GM21717 (cell line): ENCODE data around the gene TRIM40.

Experiments used
- ATAC-seq: cut with Tn5 transposase; IDR thresholded peaks from one replicate; pipeline ENCODE4 v1.9.1; 2021; ENCODE audit warnings: mild to moderate bottlenecking, moderate library complexity; ENCODE audit not compliant: unreplicated experiment

The TRIM40 gene, protein sequence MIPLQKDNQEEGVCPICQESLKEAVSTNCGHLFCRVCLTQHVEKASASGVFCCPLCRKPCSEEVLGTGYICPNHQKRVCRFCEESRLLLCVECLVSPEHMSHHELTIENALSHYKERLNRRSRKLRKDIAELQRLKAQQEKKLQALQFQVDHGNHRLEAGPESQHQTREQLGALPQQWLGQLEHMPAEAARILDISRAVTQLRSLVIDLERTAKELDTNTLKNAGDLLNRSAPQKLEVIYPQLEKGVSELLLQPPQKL

DNA sequence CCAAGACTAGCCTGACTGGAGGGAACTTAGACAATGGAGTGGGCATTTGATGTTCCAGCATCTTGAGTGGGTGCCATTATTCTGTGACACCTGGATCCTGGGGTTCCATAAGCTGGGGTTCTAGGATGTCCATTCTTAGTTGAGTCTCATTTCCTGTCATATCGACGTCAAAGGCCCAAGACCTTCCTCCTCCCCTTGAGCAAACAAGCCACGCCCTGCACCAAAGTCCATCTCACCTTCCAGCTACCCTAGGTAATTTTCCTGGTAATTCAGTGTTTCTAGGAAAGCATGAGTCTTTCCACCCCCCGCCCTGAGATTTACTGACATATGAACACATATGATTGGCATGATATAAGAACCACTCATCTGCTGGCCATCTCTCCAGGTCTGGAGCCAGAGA, at the start of gene TRIM40:
TSS of gene TRIM40 (plus strand) at position 384 of the 400 bp plus-strand sequence. CDS start 897 bp downstream, outside the sequence.
- no peak for ATAC-seq

DNA sequence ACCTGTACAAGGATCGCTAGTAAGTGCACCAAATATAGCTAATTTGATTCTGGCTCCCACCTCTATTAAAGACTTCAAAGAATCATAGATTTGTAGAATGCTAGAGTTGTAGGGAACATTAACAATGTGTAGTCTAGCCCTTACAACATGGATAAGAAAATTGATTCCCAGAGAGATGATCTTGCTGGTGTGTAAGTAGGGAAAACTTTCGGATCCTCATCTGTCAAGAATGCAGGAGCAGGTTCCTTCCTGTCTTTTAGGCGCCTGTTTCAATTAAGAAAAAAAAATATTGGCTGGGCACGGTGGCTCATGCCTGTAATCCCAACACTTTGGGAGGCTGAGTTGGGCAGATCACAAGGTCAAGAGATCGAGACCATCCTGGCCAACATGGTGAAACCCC, 48.1 kb upstream of the TRIM40 start:
- ATAC-seq: no peak

DNA sequence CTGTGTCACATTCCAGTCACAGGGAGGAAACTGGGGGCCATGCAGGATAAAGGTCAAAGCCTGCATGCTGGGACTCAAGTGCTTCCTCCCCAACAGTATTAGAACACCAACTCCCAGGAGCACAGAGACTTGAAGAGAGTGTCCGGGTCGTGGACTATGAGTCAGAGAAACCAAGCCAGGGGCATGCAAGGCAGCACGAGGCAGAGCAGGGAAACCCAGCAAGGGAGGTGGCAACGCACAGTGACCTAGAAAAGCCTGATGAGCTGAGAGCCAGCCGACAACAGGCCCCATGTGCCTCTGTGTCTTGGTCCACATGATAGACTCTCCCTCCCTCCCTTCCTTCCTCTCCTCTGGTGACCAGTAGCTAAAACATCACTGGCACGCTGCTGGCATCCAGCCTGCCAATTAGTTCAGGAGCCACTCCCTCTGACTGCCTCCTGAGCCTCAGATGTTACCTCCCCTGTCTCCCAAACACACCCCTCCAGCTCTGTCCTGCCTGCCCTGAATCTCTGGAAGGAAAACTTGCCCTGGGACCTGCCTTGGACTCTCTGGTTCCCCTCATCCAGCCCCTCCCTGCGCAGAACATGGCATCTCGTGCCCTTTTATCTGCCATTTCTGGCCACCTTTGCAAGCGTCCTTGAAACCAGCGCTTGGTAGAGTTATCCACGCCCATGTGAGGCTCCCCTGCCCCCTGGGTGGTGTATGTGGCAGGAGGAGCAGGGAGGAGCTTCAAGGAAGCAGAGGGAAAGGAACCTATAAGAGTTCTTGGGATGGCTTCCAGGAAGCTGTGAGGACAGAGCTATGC, 44.2 kb upstream of the TRIM40 start:
- ATAC-seq: no peak

DNA sequence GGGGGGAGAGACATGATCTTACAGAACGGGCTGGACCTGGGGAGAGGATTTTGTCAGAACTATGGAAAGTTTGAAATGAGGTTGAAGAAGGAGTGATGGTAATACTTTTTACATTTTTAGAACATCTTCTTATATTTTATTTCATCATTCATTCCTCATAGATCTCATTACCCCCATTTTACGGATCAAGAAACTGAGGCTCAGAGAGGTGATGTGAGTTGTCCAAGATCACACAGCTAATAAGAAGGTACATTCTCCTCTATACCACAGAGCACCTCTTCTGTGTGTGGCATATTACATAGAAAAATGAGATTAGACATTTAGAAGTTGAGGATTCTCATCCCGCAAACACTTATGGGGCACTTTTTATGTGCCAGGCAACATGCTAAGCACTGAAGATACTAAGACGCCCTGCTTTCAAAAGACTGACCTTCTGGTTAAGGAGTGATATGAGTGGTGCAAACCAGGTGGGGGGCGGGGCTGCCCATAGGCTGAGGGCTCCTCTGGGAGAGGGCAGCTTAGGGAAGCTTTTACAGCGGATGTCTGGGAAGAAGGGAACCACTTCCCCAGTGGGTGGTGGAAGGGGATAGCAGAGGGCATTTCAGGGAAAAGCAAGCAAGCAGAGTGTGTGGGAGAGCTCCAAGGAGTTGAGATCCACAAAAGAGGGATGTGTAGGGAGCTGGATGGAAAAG, 42.9 kb upstream of the TRIM40 start:
- ATAC-seq: no peak

DNA sequence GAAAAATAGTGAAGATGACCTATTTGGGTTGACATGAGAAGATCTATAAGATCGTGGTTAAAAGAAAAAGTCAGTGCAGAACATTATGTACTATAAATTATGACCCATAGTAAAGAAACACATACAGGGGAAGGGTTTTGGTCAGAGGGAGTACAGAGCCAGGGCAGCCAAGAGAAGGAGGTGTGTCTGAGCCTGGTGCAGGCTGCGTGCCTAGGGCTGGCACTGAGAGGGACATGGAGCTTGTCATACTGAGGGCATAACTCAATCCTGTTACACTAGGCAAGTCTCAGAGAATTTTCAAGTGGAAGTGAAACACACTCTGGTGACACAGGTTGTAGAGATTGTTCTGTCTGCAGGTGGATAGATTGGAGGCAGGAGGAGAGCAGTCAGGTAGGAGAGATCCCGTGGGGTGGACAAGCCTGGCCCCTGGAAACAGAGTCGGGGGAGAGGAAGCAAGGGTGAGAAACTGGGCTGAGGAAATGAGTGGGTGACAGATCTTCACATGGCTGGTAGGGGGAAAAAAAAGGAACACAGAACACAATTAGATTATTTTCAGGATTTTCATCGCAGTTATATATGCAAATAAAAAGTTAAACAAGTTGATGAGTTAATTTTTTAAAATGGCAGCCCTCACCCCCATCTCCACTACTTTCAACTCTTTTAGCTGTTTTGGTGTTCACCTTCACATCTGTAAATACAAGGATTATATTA, 41.8 kb upstream of the TRIM40 start:
- ATAC-seq: no peak

DNA sequence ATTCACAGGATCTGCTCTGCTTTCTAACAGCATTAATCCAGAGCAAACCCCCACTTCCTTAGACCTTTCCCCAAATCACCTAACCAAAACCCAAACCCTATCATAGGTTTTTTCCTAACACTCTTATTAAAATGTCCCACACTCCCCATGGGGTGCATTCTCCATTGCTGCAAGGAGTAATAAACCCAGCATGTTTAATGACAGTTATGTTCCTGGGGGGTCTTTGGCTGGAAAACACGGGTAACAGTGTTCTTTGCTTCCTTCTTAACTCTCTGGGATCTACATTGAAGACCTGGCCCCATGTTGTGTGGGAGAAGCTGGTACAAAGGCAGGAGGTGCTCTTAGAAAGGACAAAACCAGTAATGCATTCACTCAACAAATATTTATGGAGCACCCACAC, 39.1 kb upstream of the TRIM40 start:
- ATAC-seq: no peak

DNA sequence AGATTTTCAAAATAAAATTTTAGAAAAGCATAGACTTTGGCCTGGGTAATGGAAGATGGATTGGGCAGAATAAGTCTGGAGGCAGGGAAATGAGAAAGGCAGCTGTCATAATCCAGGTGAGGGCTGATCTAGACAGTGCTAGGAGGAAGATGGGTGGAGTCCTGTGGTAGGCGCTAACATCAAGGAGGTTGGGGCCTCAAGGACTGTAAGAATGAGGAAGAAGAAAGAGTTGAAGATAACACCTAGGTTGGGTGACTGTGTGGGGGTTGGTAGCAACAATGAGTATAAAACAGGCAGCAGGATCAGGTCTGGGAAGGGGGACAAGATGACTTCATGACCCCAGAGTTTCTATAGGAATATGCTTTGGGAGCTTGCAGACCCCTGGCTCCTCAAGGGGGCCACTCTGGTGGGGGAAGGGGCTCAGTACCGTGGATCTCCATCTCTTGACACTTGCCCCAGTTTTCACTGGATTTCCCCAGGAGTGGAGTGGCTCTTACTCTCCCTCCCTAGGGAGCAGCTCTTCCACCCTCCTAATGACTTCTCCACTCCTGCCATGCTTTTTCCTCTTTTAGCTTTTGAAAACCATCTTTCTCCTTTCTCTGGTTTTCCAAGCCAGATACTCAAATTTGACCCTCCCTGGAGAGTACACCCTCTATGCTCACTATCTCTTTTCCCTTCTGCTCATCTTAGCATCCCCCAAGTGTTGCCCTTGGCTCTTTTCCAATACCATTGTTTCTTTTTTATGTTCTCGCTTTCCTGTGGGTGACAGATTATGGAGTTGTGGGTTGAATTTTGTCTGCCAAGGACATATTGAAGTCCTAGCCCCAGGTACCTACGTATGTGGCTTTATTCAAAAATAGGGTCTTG, 37.8 kb upstream of the TRIM40 start:
- ATAC-seq: no peak

DNA sequence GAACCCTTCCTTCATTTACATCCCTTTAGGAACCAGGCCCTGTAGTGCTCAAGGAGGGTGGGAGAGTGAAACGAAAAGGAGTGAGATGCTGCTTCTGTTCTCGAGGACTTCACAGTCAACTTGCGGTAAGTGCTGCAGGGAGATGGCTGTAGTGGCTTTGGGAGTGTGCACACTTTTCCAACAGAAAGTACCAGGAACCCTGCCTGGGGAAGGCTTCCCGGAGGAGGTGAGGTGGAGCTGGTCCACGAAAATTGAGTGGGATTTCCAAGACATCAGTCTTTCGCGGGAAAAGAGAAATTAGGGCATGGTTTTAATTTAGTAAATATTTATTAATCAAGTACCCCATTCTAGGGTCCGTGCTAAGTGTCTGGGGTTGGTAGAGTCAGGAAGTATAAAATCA, 35.8 kb upstream of the TRIM40 start:
- ATAC-seq: no peak

DNA sequence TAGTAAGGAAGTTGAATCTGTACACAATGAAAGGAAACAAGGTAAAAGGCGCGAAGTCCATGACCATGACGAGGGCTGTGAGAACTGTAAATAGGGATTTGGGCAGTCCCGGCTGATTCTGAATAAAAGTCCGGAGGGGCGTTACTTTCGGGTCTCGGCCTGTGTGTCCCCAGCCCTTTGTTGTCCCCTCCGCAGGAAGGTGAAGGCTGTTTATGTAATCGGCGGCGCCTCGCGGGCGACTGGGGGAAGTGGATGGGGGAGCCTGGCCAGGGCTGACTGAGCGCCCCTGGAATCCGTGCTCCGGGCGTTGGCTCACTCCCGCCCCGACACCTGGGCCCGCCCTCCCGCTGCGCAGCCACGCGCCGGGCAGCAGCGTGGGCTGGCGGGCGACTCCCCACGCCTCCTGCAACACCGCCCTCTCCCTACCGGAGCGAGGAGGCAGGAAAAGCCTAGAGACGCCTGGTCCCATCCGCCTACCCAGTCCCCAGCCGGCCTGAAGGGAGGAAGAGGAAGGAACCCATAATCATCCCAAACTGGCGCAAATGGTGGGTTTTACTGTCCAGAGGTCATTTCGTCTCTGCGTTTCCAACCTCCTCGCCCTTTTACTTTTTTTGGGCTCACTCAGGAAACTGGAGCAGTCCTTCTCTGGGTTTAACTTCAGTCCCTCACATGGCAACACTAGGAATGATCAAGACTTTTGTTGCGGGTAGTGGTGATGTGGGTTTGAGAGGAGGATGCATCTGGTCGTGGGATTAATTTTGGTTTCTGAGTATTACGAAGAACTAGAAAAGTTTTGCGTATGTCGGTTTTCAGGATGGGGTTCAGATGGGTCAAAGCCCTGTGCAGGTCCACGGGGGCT, 35.1 kb upstream of the TRIM40 start:
- no peak for ATAC-seq

DNA sequence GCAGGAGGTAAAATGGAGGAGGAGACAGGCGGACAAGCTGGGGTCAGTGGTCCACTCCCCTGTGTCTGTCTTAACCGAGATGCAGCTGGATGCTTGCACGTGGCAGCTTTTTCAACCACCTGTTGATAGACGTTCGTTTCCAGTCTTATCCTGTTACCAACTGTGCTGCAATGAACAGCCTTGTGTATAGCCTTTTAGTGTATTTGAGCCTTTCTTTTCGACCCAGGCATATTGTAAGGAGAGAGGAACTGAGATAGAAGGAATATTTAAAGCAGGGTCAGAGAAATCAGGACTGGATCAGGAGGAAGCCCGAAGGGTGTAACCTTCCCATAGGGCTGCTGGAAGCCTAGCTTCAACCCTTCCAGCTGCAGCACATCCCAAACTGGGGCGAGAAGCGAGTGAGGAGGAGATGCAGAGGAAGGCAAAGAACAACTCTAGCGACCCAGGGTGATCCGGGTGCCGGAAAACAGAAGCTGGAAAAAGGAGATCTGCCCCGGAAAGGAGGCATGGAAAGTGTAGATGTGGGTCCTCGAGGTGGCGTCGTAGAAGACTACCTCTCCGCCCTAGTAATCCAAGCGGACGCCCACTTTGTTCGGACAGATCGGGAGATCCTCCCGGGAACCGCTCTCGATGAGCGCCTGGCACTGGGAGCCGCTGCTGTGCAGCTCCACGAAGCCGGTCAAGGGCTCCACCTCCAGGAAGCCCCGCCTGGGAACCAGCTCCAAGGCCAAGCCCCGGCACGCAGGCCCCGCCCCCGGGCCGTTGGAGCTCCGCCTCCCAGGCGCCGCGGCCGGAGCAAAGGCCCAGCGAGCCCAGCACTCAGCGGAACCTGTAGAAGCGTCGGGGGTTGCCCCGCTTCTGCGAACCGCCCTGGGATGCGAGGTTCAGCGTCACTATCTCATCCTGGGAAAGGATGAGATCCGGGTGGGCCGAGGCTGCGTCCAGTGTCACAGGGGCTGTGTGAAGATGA, 34.2 kb upstream of the TRIM40 start:
- ATAC-seq: peak; percentile 50

DNA sequence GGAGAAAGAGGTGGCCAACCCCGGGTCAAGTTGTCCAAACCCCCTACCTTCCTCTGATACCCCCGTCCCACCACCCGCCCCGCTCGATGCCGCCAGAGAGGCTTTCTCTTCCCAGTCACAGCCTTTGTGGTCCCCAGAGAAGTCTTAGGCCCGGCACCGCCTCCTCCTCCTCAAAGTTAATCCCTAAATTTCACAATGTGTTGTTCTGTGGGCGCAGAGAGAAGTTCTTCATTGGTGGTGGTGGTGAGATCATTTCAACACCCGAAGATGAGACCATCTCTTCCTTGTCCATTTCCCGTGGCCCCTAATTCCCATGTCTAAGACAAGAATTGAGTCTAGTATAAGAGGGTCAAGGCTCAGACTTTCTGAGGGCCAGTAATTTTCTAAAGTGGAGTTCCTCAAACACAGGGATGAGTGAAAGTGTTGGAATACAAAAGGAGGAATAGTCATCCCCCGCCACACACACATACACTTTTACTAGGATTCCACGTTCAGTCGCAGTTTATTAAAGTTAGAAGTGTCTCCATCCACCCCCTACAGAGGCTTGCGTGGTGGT, 33.4 kb upstream of the TRIM40 start:
- ATAC-seq: no peak

DNA sequence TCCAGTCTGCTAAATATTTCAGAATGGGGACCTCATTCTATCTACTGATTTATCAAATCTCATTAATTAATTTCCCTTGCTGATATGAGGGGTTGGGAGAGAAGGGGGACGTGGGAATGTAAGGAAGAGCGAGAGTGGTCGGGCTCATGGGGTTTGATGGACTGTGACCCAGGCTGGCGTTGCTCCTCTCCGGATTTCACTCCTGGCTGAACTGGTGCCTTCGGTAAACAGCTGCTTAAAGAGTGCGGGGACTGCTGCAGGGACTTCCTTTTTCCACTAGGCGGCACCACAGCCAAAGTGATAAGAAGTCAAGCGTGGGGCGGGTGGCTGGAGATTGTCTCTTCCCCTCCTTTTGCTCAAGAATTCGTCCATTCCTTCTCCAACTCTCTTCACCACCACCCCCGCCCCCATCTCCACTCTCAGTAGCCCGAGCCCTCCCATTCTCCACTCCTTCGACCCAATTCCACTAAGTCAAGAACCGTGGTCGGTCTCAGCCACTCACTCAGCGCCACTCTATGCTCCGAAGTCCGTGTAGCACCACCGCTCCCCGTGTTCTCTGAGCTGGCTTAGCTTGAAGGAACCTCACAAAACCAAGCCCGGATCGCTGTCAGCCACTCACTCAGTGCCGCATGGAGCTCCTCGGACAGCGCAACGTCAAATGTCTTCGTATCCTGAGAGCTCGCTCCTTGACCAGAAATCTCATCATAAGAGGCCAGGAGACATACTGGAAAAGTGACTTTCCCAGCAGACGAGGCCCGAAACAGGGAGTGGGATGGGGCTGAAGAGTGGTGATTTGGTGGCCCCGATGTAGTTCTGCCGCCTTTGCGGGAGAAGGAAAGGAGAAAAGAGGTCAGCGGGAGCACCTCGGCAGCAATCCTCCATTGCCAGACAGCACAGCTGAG, 32.7 kb upstream of the TRIM40 start:
- peak; percentile 57 for ATAC-seq

DNA sequence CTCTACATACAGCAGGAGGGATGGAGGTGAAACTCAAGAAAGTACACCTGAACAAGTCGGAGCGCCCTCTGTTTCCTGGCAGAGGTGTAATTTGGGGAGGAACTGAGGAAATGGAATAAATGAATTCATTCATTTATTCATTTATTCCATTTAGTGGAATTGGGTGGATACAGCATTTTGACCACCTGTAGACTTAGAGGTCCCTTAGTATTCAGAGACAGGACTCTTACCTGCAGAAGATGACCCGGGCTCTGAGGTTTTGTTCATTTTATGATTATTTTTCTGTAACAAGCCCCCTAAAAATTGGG, 32.1 kb upstream of the TRIM40 start:
- ATAC-seq: no peak

DNA sequence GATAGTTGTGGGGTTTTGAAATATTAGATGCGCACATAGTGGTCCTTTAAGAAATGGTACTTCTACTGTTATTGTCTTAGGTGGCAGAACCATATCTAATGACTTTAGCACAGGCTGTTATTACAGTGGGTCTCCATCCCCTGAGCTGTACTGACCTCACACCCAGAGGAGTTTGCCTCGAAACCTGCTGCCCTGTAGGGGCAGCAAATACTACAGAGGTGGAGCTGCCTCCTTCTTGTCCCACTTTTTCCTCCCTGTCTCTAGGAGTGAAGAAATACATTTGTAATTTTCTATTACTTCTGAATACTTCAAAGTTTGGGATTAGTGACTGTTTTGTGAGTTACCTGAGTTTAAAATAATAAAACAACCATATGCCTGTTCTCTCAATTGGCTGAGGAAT, 31.3 kb upstream of the TRIM40 start:
- no peak for ATAC-seq

DNA sequence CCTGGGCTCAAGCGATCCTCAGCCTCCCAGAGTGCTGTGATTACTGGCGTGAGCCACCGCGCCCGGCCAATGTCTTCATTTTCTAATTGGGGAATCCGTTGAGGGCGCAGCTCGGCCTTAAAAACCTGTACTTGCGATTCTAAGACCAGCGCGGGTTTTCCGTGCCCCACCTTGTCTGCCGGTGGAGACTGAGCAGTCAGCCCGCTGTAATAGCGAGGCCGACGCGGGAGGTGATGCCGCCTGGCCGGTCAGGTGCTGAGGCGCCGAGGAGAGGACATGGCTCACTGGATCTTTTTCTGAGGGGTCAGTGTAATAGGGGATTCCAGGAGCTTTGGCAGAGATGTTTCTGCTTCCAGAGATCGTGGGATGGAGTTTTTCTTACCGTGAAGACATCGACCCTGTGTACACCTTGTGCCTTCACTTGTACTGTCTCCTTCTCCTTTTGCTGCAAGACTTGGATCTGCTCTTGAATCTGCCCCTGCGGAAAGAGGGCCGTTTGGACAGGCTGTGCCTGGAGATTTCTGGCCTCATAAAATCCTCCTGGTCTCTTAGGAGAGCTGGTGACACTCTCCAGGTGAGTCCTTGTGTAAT, 24.6 kb upstream of the TRIM40 start:
- no peak for ATAC-seq

DNA sequence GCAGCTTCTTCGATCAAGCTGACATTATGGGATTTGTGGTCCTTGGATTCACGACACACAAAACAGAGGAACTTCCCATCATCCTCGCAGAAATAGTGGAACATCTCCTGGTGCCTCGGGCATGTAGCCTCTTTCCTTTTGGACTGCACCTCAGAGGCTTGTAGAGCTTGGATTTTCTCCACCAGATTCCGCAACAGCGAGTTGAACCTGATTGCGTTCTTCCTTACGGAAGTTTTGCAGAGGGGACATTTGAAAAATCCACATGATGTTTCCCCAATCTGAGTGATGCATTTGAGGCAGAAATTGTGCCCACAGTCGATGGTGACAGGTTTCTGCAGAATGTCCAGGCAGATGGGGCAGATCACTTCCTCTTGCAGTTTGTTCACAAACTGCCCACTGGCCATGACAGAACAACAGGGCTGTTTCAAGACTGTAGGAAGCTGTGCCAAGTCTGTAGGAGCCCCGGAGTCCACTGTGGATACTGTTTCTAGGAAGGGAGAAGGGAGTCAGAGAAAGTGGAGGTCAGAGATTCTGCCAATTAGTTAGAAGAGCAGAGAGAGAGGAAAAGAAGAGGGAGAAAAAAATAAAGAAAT, 23.4 kb upstream of the TRIM40 start:
- ATAC-seq: no peak
